Keratinocyte (primary cell): ENCODE results near the gene OR2AK2.

Experiments used
- EZH2 ChIP-seq: IDR thresholded peaks from one replicate; pipeline ENCODE4 v1.6.1; 2012; ENCODE audit warnings: inconsistent platforms, mild to moderate bottlenecking, low read length, moderate library complexity
- TF ChIP-seq, protein P1 (sequence below), 3 experiments: IDR thresholded peaks in 1 of 3; conservative IDR thresholded peaks in 1 of 3; optimal IDR thresholded peaks in 1 of 3; 2 replicates in 2 of 3; 3 replicates in 1 of 3; pipeline versions ENCODE3 to v1.5.1; 2011; ENCODE audit warnings: low read length in 3 of 3, mild to moderate bottlenecking in 3 of 3, moderate library complexity in 2 of 3, control low read depth in 1 of 3, inconsistent platforms in 1 of 3; ENCODE audit not compliant: insufficient read depth in 2 of 3; ENCODE audit errors: extremely low read depth in 1 of 3

DNA sequence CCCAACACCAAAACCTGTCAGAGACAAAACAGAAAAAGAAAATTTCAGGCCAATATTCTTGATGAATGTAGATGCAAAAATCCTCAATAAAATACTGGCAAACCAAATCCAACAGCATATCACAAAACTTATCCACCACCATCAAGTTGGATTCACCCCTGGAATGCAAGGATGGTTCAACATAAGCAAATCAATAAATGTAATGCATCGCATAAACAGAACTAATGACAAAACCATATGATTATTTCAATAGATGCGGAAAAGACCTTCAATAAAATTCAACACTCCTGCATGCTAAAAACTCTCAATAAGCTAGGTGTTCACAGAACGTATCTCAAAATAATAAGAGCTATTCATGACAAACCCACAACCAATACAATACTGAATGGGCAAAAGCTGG lies 44.6 kb downstream of the OR2AK2 start:
- TF ChIP-seq, protein P1, sequence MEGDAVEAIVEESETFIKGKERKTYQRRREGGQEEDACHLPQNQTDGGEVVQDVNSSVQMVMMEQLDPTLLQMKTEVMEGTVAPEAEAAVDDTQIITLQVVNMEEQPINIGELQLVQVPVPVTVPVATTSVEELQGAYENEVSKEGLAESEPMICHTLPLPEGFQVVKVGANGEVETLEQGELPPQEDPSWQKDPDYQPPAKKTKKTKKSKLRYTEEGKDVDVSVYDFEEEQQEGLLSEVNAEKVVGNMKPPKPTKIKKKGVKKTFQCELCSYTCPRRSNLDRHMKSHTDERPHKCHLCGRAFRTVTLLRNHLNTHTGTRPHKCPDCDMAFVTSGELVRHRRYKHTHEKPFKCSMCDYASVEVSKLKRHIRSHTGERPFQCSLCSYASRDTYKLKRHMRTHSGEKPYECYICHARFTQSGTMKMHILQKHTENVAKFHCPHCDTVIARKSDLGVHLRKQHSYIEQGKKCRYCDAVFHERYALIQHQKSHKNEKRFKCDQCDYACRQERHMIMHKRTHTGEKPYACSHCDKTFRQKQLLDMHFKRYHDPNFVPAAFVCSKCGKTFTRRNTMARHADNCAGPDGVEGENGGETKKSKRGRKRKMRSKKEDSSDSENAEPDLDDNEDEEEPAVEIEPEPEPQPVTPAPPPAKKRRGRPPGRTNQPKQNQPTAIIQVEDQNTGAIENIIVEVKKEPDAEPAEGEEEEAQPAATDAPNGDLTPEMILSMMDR (optimal IDR thresholded peaks at IDR 0.05 in 1 of 3, IDR thresholded peaks at IDR 0.05 in 1 of 3, conservative IDR thresholded peaks at IDR 0.05 in 1 of 3; ENCODE audit: extremely low read depth in 1 of 3, insufficient read depth in 2 of 3, low read length in 3 of 3), result no peak
- no peak for TF ChIP-seq EZH2
